Lower leg skin (tissue), 3 donors: ENCODE results near the gene PPIH.
"Not testable (repeated sequence)": the region's sequence is repeated elsewhere in the genome, so short reads cannot be mapped to it uniquely, and the experiment has no call there.

Experiments used
- CTCF ChIP-seq, 3 donors: fragments of 450-650 bp; IDR thresholded peaks; one replicate each; pipeline ENCODE4 v1.5.1; 2016; ENCODE audit warnings: antibody characterized with exemption in 3 of 3, mild to moderate bottlenecking in 3 of 3, moderate library complexity in 2 of 3
- POLR2A ChIP-seq, 2 donors: fragments of 450-650 bp; IDR thresholded peaks; one replicate each; pipeline ENCODE4 v1.6.1; 2016 to 2017; ENCODE audit warnings: antibody characterized with exemption in 2 of 2, mild to moderate bottlenecking in 1 of 2, moderate library complexity in 1 of 2

GRCh38 chr1:42627205-42627604, 31.0 kb upstream of the PPIH start:
- not testable (repeated sequence) for TF ChIP-seq CTCF, POLR2A (IDR thresholded peaks at IDR 0.05)
